Bladder microvascular endothelial cell (primary cell): Measurements from ENCODE around the gene CFC1B. TPM values are rescaled to one million over a fixed set of nuclear protein-coding genes. Genes with fewer than 3 reads are reported as not detected.

Experiments used
- total RNA-seq: library from RNA; depleted of rRNA; stranded (reverse); fragments of >200 nt; gene quantifications from 2 replicates; pipeline ENCODE4 v1.2.3, GENCODE V29; 2014

The CFC1B gene
- total RNA-seq, result not detected in 2 replicates

DNA sequence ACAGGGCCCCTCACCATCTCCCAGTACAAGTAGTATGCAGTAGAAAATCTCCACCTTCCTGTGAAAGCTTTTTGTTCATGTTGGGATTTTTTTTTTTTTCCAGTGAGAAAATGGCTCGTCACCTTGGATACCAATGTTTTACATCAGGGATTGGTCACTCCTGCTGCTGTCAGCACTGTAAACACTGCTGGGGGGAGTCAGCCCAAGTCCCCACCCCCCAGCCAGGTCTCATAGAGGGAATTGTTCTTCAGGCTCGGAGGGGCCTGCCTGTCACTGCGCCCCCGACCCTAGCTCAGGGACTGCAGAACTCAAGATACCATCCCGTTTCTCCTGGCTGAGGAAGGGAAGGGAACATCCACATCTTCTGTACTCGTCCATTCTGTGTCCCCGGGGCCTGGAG, at the start of gene CFC1B:
Gene CFC1B, plus strand, starts transcription at position 231 of the 400 bp plus-strand sequence. CDS start 263 bp downstream, outside the sequence.

DNA sequence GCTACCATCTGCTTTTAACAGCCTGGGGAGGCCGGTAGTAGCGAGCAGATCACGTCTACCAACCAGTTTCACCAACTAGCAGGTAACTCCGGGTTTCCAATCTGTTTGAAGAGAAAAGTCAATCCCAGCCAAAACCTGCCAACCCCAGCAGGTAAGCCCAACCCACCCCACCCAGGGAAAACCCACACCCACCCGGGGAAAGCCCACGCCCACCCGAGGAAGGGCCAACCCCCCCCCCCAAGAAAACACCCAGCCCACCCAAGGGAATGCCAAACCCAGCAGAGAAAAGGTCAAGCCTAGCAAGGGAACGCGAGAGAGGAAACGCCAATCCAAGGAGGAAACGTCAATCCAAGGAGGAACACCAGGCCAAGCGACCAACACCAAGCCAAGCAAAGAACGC, 11.8 kb upstream of the CFC1B start, which contains the start of gene POTEI:
Gene POTEI, minus strand, starts transcription at position 101 of the 400 bp plus-strand sequence. Its CDS starts 93 bp downstream, at position 8.

Other genes starting within 250 kb of the CFC1B start
- gene IMP4, start 178.3 kb upstream of the CFC1B start, total RNA-seq, result 65.9 and 111 TPM in 2 replicates
- gene PTPN18, start 165.2 kb upstream of the CFC1B start, total RNA-seq, result 20.9 and 32.5 TPM in 2 replicates
- gene POTEI, start 11.9 kb upstream of the CFC1B start, total RNA-seq, result 0.16 and 0.63 TPM in 2 replicates
- gene CFC1, start 78.4 kb downstream of the CFC1B start, total RNA-seq, result not detected in 2 replicates
- gene POTEJ, start 90.2 kb downstream of the CFC1B start, total RNA-seq, result 0.16 and 0.63 TPM in 2 replicates
- not detected in 2 replicates for gene GPR148, start 207.8 kb downstream of the CFC1B start, total RNA-seq
- not detected in 2 replicates for gene AMER3, start 234.3 kb downstream of the CFC1B start, total RNA-seq